ENCODE measurements around the gene PGC.

DNA sequence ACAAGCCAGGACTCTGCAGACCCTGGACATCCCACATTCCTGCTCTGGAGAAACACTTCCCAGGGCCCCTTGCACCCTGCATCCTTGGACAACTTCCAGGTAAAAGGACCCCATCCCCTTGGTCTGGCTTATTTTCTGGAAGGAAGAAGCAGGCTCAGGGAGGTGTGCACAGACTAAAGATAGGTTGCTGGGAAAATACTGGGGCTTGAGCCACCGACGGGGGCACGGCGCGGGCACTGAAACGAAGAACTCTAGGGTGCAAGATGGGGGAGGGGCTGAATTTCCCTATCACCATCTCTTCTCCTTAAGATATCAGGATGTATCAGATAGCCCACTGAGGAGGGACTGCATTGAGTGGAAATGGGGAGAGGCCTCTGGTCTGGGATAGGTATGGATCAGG, 31.7 kb upstream of the PGC start:
- TF ChIP-seq, protein P1, sequence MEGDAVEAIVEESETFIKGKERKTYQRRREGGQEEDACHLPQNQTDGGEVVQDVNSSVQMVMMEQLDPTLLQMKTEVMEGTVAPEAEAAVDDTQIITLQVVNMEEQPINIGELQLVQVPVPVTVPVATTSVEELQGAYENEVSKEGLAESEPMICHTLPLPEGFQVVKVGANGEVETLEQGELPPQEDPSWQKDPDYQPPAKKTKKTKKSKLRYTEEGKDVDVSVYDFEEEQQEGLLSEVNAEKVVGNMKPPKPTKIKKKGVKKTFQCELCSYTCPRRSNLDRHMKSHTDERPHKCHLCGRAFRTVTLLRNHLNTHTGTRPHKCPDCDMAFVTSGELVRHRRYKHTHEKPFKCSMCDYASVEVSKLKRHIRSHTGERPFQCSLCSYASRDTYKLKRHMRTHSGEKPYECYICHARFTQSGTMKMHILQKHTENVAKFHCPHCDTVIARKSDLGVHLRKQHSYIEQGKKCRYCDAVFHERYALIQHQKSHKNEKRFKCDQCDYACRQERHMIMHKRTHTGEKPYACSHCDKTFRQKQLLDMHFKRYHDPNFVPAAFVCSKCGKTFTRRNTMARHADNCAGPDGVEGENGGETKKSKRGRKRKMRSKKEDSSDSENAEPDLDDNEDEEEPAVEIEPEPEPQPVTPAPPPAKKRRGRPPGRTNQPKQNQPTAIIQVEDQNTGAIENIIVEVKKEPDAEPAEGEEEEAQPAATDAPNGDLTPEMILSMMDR (IDR thresholded peaks at IDR 0.05; ENCODE audit: control extremely low read depth in 1 of 3, insufficient read depth in 1 of 3, low read depth in 1 of 3, low read length in 3 of 3), result no peak
- TF ChIP-seq EZH2 (IDR thresholded peaks at IDR 0.05; ENCODE audit: low read depth, low read length, severe bottlenecking), result no peak
- no peak for TF ChIP-seq SAP30 (IDR thresholded peaks at IDR 0.05; ENCODE audit: insufficient read depth, insufficient replicate concordance, low read length)
- TF ChIP-seq CREB1 (IDR thresholded peaks at IDR 0.05), result no peak
- no peak for TF ChIP-seq BCL11A (IDR thresholded peaks at IDR 0.05; ENCODE audit: low read depth in 2 of 2, low read length in 2 of 2)
- no peak for TF ChIP-seq CHD2 (IDR thresholded peaks at IDR 0.05; ENCODE audit: low read length)
- TF ChIP-seq KDM5A (IDR thresholded peaks at IDR 0.05; ENCODE audit: low read length), result no peak
- TF ChIP-seq TCF12 (IDR thresholded peaks at IDR 0.05; ENCODE audit: low read depth, low read length), result no peak
- TF ChIP-seq RFX5 (IDR thresholded peaks at IDR 0.05; ENCODE audit: borderline replicate concordance, low read depth, low read length), result no peak
- TF ChIP-seq, protein P2, sequence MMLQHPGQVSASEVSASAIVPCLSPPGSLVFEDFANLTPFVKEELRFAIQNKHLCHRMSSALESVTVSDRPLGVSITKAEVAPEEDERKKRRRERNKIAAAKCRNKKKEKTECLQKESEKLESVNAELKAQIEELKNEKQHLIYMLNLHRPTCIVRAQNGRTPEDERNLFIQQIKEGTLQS (IDR thresholded peaks at IDR 0.05; ENCODE audit: insufficient read depth, low read depth, low read length), result no peak
- no peak for TF ChIP-seq NRF1 (IDR thresholded peaks at IDR 0.05; ENCODE audit: low read depth, low read length)
- no peak for TF ChIP-seq POLR2AphosphoS5 (IDR thresholded peaks at IDR 0.05; ENCODE audit: low read depth, low read length)

All from H1 (cell line).